HepG2 (cell line): ENCODE measurements around the gene UXS1. TPM values are rescaled to one million over a fixed set of nuclear protein-coding genes. Genes with fewer than 3 reads are reported as not detected.

Experiments
- ATAC-seq: fragments of 200-7000 bp; cut with Tn5 transposase; 3 replicates; pipeline ENCODE4 v1.9.1; 2020; ENCODE audit warnings: mild to moderate bottlenecking, moderate library complexity
- BruUV-seq: library from RNA; stranded (reverse); fragments of 400-500 nt; replicated peaks from 2 replicates; lab custom pipeline; 2021; lab: Mats Ljungman, UMichigan
- CTCF ChIA-PET: fragments of 300-600 bp; formaldehyde crosslinking; extraction: SDS; loops from one replicate; lab custom pipeline; 2021; ENCODE audit warnings: low total read pairs, inconsistent platforms, low intra/inter-chr PET ratio; lab: Yijun Ruan, JAX
- POLR2A ChIA-PET: fragments of 350-600 bp; sonication (Branson Sonifier 250); formaldehyde crosslinking; loops from one replicate; lab custom pipeline; 2020; ENCODE audit warnings: antibody characterized with exemption, inconsistent platforms; lab: Yijun Ruan, JAX
- DNase-seq: peaks from one replicate; pipeline ENCODE4 v3.0.0-alpha.2; 2015; ENCODE audit warnings: low spot score
- FAIRE-seq: peaks from 3 replicates; lab custom pipeline; 2011; peaks lifted over from hg19 to GRCh38; lab: Jason Lieb, UNC
- H2AFZ ChIP-seq: one replicate; pipeline ENCODE4 v1.6.1; 2011; ENCODE audit warnings: low read length, inconsistent platforms
- H3K27ac ChIP-seq: fragments of 300-600 bp; 3 replicates; pipeline ENCODE4 v1.8.0; 2011; ENCODE audit warnings: mixed run types, mild to moderate bottlenecking, mixed read lengths, low read length, inconsistent platforms; ENCODE audit not compliant: insufficient read depth; ENCODE audit errors: extremely low read length
- H3K27me3 ChIP-seq, 2 experiments: fragments of 200-600 bp in 1 of 2; 2 replicates in 1 of 2; 3 replicates in 1 of 2; pipeline versions ENCODE4 v1.6.0 to v1.8.0; 2011; ENCODE audit warnings: low read length in 2 of 2, mild to moderate bottlenecking in 2 of 2, moderate library complexity in 2 of 2, inconsistent platforms in 1 of 2; ENCODE audit not compliant: insufficient read depth in 2 of 2, control insufficient read depth in 1 of 2
- H3K36me3 ChIP-seq, 2 experiments: fragments of 200-600 bp in 1 of 2; replicated peaks in 1 of 2; 2 replicates in 1 of 2; 3 replicates in 1 of 2; pipeline versions ENCODE4 v1.5.1 to v1.8.0; 2011; ENCODE audit warnings: low read length in 2 of 2, inconsistent platforms in 1 of 2; ENCODE audit not compliant: insufficient read depth in 2 of 2, control insufficient read depth in 1 of 2
- H3K4me1 ChIP-seq: 2 replicates; pipeline ENCODE4 v1.5.1; 2012; ENCODE audit warnings: low read length, inconsistent platforms; ENCODE audit not compliant: insufficient read depth
- H3K4me2 ChIP-seq: 2 replicates; pipeline ENCODE4 v1.6.0; 2011; ENCODE audit warnings: low read depth, low read length, inconsistent platforms
- H3K4me3 ChIP-seq, 3 experiments: fragments of 200-600 bp in 1 of 3; sonication (generic), shearing (Covaris generic) in 1 of 3; replicated peaks in 1 of 3; 2 replicates each; pipeline ENCODE4 v1.5.1; 2011 to 2016; ENCODE audit warnings: low read length in 3 of 3, inconsistent platforms in 2 of 3, low read depth in 2 of 3, mild to moderate bottlenecking in 2 of 3, control low read depth in 1 of 3, mixed read lengths in 1 of 3; ENCODE audit not compliant: insufficient read depth in 1 of 3
- H3K79me2 ChIP-seq: one replicate; pipeline ENCODE4 v1.6.1; 2011; ENCODE audit warnings: low read length, inconsistent platforms; ENCODE audit not compliant: insufficient read depth
- H3K9ac ChIP-seq: 2 replicates; pipeline ENCODE4 v1.6.0; 2011; ENCODE audit warnings: mild to moderate bottlenecking, low read depth, low read length, inconsistent platforms; ENCODE audit not compliant: insufficient read depth
- H3K9me3 ChIP-seq: 2 replicates; pipeline ENCODE4 v1.5.1; 2012; ENCODE audit warnings: mild to moderate bottlenecking, low read length
- H4K20me1 ChIP-seq: 2 replicates; pipeline ENCODE4 v1.6.0; 2011; ENCODE audit warnings: inconsistent platforms, mild to moderate bottlenecking, low read length, moderate library complexity; ENCODE audit not compliant: insufficient read depth
- CEBPB ChIP-seq: IDR thresholded peaks from 2 replicates; pipeline ENCODE4 v1.6.1; 2011; ENCODE audit warnings: low read depth, low read length, improper control_type of control experiment, borderline replicate concordance
- FOSL2 ChIP-seq: sonication (generic); formaldehyde crosslinking; IDR thresholded peaks from 2 replicates; pipeline ENCODE4 v1.4.0; 2020; ENCODE audit warnings: missing genetic modification reagents
- GLMP ChIP-seq: sonication (generic); formaldehyde crosslinking; IDR thresholded peaks from 2 replicates; pipeline ENCODE4 v1.9.0; 2021; ENCODE audit warnings: missing genetic modification reagents, mild to moderate bottlenecking, borderline replicate concordance
- MIER2 ChIP-seq: IDR thresholded peaks from 2 replicates; pipeline ENCODE4 v1.6.1; 2016; ENCODE audit warnings: missing biosample characterization, missing genetic modification reagents
- PAX8 ChIP-seq: sonication (generic); formaldehyde crosslinking; IDR thresholded peaks from 2 replicates; pipeline ENCODE4 v1.8.0; 2022; ENCODE audit warnings: mild to moderate bottlenecking, missing genetic modification reagents, borderline replicate concordance
- TCF7 ChIP-seq: sonication (generic); IDR thresholded peaks from 2 replicates; pipeline ENCODE4 v1.6.1; 2016; ENCODE audit warnings: antibody characterized with exemption, low read depth
- ZBTB33 ChIP-seq: sonication (generic); formaldehyde crosslinking; IDR thresholded peaks from 2 replicates; pipeline ENCODE4 v1.4.0; 2020; ENCODE audit warnings: missing genetic modification reagents
- WGBS: methylation state at CpG from one replicate; pipeline ENCODE4 v1.1.6; 2017; ENCODE audit warnings: low lambda C conversion rate; 5-methylcytosine and 5-hydroxymethylcytosine counted together
- in situ Hi-C: cut with HindIII; loops from 2 replicates; pipeline ENCODE4 v1.10.0; 2017; ENCODE audit warnings: low pct_unique_long_range_greater_than_20kb; ENCODE audit not compliant: extremely low pct_ligation_motif_present
- intact Hi-C: fragments of 100-400 bp; cut with micrococcal nuclease; formaldehyde crosslinking; loops from one replicate; pipeline ENCODE4 v1.10.0; 2022; ENCODE audit not compliant: unreplicated experiment
- polyA plus RNA-seq, 8 experiments: library from polyadenylated mRNA; depleted of rRNA in 3 of 8; stranded (reverse) in 7 of 8; unstranded in 1 of 8; fragments of >200 nt; fragmentation: Illumina TruSeq in 4 of 8; extraction: Trizol in 4 of 8; gene quantifications; 2 replicates each; pipeline versions ENCODE4 v1.2.1 to v1.2.3, GENCODE V29; 2011 to 2016; ENCODE audit warnings: low read depth in 4 of 8, missing spikeins in 1 of 8, mixed read lengths in 1 of 8; ENCODE audit not compliant: insufficient read depth in 1 of 8
- total RNA-seq, 5 experiments: library from RNA; depleted of rRNA; stranded (reverse); fragments of >200 nt; fragmentation: Illumina TruSeq; extraction: Trizol; gene quantifications; 2 replicates each; pipeline ENCODE4 v1.2.3, GENCODE V29; 2016; ENCODE audit warnings: low read depth in 1 of 5

The UXS1 gene
- total and polyA plus RNA-seq, 2 of the 13 experiments (the other 11 are each of a cell fraction or from before 2014, with no cell fraction given), result 53.3 to 110 TPM

DNA sequence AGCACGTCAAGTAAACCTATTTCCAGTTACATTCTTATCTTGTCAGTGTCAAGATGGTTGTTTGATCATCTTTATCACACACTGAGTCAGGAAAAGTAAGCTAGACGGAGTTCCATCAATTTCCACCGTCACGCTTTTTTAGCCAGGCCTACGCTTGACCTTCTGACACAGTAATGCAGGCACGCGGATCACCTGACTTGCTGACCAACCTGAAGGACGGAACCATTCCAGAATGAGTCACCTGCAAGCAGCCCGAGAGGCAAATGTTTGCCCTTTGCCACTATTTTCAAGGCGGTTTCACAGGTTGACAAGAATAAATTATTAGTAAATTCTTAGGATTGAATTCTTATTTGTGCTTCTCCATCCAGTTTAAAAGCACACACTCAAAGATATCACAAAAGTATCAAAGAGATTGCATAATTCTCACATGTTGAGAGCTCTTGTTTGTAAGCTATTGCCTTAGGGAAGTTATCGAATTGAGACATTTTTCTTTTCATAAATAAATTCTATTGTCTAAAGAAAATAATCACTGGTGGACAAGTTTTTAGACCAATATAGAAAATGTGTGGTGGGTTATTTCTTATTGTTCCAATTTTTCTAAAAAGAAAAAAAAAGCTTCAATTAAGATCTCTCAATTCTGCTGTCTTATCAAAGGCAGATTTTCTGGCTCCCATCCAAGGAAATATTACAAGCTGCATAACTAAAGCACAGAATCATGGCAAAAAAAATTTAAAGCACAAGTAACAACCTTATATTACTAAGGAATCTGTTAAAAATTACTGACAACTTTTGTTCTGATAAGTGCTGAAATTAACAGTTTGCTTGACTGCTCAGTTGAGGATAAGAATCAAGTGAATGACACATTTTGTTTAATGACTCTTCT is 31.9 kb downstream of the UXS1 start:
- no peak overlapping the region for H3K4me2 ChIP-seq
- no peak for DNase-seq
- no peak overlapping the region for H3K9ac ChIP-seq
- no peak overlapping the region for H3K27ac ChIP-seq
- no TSS peak for BruUV-seq
- H3K36me3 ChIP-seq, result peaks cover 23 to 69% of the 10 kb centered on the region in 2 experiments
- no peaks in the 10 kb centered on the region for H4K20me1 ChIP-seq
- H3K79me2 ChIP-seq, result peaks cover 11% of the 10 kb centered on the region
- no peak overlapping the region for H2AFZ ChIP-seq
- POLR2A ChIA-PET, result no interaction called here
- 97% methylated on average over 11 of the region's 11 CpGs for WGBS
- in situ Hi-C loops (no loop called here), intact Hi-C loops (no loop called here)
- no peak for TF ChIP-seq PAX8 (CRISPR knock-in tag)
- peak; percentile 24; the same call in 1 of the 2 replicates for TF ChIP-seq ZBTB33 (CRISPR knock-in tag)
- no peak for TF ChIP-seq TCF7
- TF ChIP-seq FOSL2 (CRISPR knock-in tag), result 0 out of 2 replicates have a peak, but pooled peaks have one; percentile 34
- TF ChIP-seq GLMP (CRISPR knock-in tag), result no peak
- 0 out of 2 replicates have a peak, but pooled peaks have one; percentile 3 for TF ChIP-seq CEBPB
- TF ChIP-seq MIER2 (CRISPR knock-in tag), result no peak
- peak; percentile 32 for FAIRE-seq
- peaks cover 9% of the 10 kb centered on the region for H3K4me1 ChIP-seq
- no peak overlapping the region for H3K4me3 ChIP-seq
- H3K27me3 ChIP-seq, result no peaks in the 10 kb centered on the region
- H3K9me3 ChIP-seq, result no peaks in the 10 kb centered on the region
- CTCF ChIA-PET, result no interaction called here
- no peak for ATAC-seq
